Lung (tissue), 12 donors: ENCODE data around the gene C4orf50. TPM values are rescaled to one million over a fixed set of nuclear protein-coding genes. Genes with fewer than 3 reads are reported as not detected.

Experiments used
- ATAC-seq: fragments of 200-7000 bp; cut with Tn5 transposase; one replicate; pipeline ENCODE4 v1.9.1; 2020; ENCODE audit warnings: moderate number of reproducible peaks; ENCODE audit not compliant: insufficient read depth, low FRiP score
- DNase-seq, 3 donors: peaks; one replicate each; pipeline ENCODE4 v3.0.0-alpha.2; 2013 to 2017
- H3K27ac ChIP-seq, 2 donors: one replicate each; pipeline ENCODE4 v1.5.1; 2013; ENCODE audit warnings: mild to moderate bottlenecking in 2 of 2, moderate library complexity in 2 of 2, control low read depth in 1 of 2, inconsistent platforms in 1 of 2, low read depth in 1 of 2, low read length in 1 of 2
- H3K27me3 ChIP-seq, 3 donors: one replicate each; pipeline ENCODE4 v1.5.1; 2013; ENCODE audit warnings: low read length in 2 of 3; ENCODE audit not compliant: control insufficient read depth in 3 of 3, insufficient read depth in 3 of 3
- H3K36me3 ChIP-seq, 4 donors: one replicate each; pipeline ENCODE4 v1.5.1; 2013; ENCODE audit warnings: low read length in 4 of 4, mild to moderate bottlenecking in 1 of 4, moderate library complexity in 1 of 4; ENCODE audit not compliant: control insufficient read depth in 4 of 4, insufficient read depth in 4 of 4
- H3K4me1 ChIP-seq, 5 donors: one replicate each; pipeline ENCODE4 v1.5.1; 2013; ENCODE audit warnings: low read length in 5 of 5, mild to moderate bottlenecking in 2 of 5, moderate library complexity in 1 of 5; ENCODE audit not compliant: control insufficient read depth in 5 of 5, insufficient read depth in 5 of 5
- H3K4me3 ChIP-seq: one replicate; pipeline ENCODE4 v1.5.1; 2013; ENCODE audit warnings: mild to moderate bottlenecking, control low read depth, moderate library complexity
- H3K9ac ChIP-seq, 2 donors: one replicate each; pipeline ENCODE4 v1.5.1; 2013; ENCODE audit warnings: low read length in 2 of 2, control low read depth in 1 of 2; ENCODE audit not compliant: insufficient read depth in 1 of 2
- H3K9me3 ChIP-seq, 4 donors: one replicate each; pipeline ENCODE4 v1.5.1; 2013; ENCODE audit warnings: low read length in 3 of 4, mild to moderate bottlenecking in 1 of 4, moderate library complexity in 1 of 4; ENCODE audit not compliant: control insufficient read depth in 4 of 4, insufficient read depth in 3 of 4
- CTCF ChIP-seq: IDR thresholded peaks from 2 replicates; pipeline ENCODE4 v1.5.1; 2012; ENCODE audit warnings: mild to moderate bottlenecking; ENCODE audit errors: control extremely low read depth, extremely low read depth
- WGBS, 2 donors: extraction: QIAGEN DNeasy Blood & Tissue Kit; methylation state at CpG; one replicate each; pipeline ENCODE4 v1.1.7; 2013; 5-methylcytosine and 5-hydroxymethylcytosine counted together
- polyA plus RNA-seq, 2 donors: library from polyadenylated mRNA; stranded (reverse); fragments of 200-250 nt; gene quantifications; one replicate each; pipeline ENCODE4 v1.2.1, GENCODE V29; 2013
- total RNA-seq, 2 donors: library from RNA; depleted of rRNA in 1 of 2; stranded (reverse); fragments of >200 nt in 1 of 2; gene quantifications; one replicate each; pipeline ENCODE4 v1.2.1, GENCODE V29; 2014 to 2021
- donor health status: control.
- donor health status: control.
- donor health status: Bipolar disorder and iron deficiency.
- donor health status: healthy.
- donor health status: DM: yes; HTN: yes; CAD: no.

Gene C4orf50
- total and polyA plus RNA-seq, 4 donors = 0.02 to 0.04 (median 0.03) TPM

DNA sequence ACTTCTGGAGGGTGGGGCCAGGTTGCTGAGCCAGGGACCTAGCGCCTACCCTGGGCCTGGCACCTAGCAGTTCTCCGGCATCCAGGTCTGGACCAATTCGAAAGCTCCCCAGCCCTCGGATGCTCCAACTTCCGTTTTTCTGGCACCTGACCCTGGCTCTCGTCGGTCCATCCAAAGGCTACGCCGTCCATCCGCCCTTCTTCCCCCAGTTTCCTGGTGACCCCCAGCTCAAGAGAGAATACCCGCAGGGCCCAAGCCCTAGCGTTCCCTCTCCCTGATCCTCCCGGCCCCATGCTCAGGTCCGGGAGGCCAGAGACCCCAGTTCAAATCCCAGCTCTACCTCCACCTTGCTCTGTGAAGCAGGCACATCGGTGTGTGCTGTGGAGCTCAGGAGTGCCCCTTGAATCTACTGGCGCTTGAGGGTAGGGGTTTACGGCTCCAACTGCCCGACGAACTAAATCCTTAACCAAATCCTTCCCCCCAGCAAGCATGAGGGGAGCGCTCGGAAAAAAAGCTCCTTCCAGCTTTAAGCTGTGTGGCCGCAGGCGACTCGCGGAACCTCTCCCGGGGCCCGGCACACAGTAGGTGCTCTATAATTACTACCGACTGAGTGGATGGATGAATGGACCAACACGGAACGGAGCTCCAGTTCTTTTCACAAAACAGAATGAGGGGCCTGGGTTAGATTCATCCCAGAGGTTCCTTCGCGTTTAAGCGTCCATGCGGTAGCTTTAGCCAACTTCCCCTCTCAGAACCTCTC lies 126.5 kb downstream of the C4orf50 start:
- no peak for TF ChIP-seq CTCF
- Histone ChIP-seq H3K27me3 (peaks cover 4 to 67% (median 48%) of the 10 kb centered on the region in 3 donors), H3K4me3 (no peak overlapping the region), H3K9ac (no peak overlapping the region), H3K36me3 (no peaks in the 10 kb centered on the region), H3K9me3 (peaks cover 0 to 9% (median 0%) of the 10 kb centered on the region in 4 donors), H3K4me1 (peaks cover 0 to 26% (median 10%) of the 10 kb centered on the region in 5 donors), H3K27ac (no peak overlapping the region)
- 15 to 17% methylated on average over 34 of the region's 34 CpGs for WGBS, 2 donors
- ATAC-seq = no peak
- DNase-seq = no peak

DNA sequence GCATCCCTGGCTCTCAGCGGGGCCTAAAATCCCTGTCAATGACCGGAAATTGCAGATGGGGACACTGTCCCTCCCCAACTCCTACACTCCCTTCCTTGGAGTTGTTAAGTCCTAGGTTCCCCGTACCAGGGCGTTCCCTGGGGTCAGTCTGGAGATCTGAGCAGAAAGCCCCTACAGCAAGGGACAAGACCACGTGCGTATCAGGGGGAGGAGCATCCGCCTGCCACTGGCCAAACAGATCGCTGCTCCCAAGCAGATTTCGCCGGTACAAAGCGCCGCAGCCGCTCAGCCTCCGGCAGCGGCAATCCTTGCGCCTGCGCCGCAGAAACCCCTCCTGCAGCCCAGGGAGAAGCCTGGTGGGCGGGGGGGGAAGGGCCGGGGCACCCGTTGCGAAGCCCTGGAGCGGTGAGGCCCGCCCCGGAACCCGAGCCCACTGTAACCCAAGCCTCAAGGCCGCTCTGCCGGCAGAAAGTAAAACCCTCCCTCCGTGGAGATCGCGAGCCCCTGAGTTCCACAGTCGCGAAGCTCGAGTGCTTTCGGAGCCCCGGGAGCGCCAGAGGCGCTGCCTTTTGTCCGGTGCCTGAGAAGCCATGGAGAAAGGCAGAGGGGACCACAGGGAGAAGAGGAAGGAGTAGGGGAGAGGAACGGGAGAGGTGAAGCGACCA lies 128.0 kb downstream of the C4orf50 start:
- ATAC-seq (no peak), DNase-seq (peak; percentile 79 to 82 (median 79))
- Histone ChIP-seq H3K9ac (no peak overlapping the region), H3K4me3 (no peak overlapping the region), H3K27me3 (peaks cover 8 to 66% (median 42%) of the 10 kb centered on the region in 3 donors), H3K9me3 (peaks cover 0 to 10% (median 0%) of the 10 kb centered on the region in 4 donors), H3K4me1 (peaks cover 0 to 26% (median 10%) of the 10 kb centered on the region in 5 donors), H3K36me3 (no peaks in the 10 kb centered on the region), H3K27ac (no peak overlapping the region)
- 1 to 2% methylated on average over 41 of the region's 41 CpGs for WGBS, 2 donors
- no peak for TF ChIP-seq CTCF

DNA sequence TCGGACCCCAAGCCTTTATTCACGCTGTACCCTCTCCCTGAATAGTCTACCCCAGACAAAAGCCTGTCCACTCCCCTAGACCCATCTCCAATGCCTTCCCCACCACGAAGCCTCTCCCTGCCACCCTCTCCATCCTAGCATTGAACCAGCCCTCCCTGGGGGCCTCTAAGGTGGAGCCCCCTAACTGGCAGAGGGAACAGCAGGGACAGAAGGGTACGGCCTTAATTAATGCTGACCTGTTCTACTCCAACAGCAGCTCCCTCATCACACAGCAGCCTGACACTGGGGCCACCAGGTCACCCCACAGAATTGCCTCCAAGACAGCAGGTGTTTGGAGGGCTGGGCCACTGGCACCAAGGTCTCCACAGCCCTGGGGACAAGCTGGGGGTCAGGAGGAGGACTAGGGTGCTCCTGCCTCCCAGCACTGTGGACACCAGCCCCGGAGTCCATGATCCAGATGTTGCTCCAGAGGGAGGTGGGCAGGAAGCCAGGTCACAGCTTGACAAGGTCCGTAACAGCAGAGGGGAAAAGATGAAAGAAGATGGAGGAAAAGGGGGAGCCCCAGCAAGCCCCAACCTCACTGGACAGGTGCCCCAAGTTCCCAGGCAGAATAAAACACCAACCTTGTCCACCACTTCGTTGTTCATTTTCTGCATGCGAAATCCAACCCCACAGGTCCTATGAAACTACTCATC lies 129.1 kb downstream of the C4orf50 start:
- no peak for TF ChIP-seq CTCF
- peaks cover 0 to 12% (median 0%) of the 10 kb centered on the region in 4 donors for H3K9me3 ChIP-seq
- 20 to 29% methylated on average over 8 of the region's 8 CpGs for WGBS, 2 donors
- no peak for ATAC-seq
- no peak overlapping the region for H3K9ac ChIP-seq
- no peak for DNase-seq
- H3K36me3 ChIP-seq = no peaks in the 10 kb centered on the region
- no peak overlapping the region for H3K27ac ChIP-seq
- no peak overlapping the region for H3K4me3 ChIP-seq
- peaks cover 8 to 70% (median 40%) of the 10 kb centered on the region in 3 donors for H3K27me3 ChIP-seq
- peaks cover 0 to 26% (median 10%) of the 10 kb centered on the region in 5 donors for H3K4me1 ChIP-seq
